Spleen (tissue), 7 donors: ENCODE measurements around the gene TTC28.

Experiments
- POLR2AphosphoS5 ChIP-seq, 3 donors: sonication (generic); formaldehyde crosslinking; IDR thresholded peaks; one replicate each; pipeline ENCODE4 v1.5.1; 2017; ENCODE audit warnings: antibody characterized with exemption in 3 of 3
- TF ChIP-seq, protein P1 (sequence below), 11 experiments: fragments of 200-600 bp in 7 of 11; fragments of 450-650 bp in 4 of 11; sonication (generic) in 4 of 11; IDR thresholded peaks in 8 of 11; conservative IDR thresholded peaks in 3 of 11; 1 replicate in 7 of 11; 2 replicates in 4 of 11; pipeline versions ENCODE4 v1.4.0 to v1.8.0; 2016 to 2021; ENCODE audit warnings: antibody characterized with exemption in 11 of 11, inconsistent platforms in 4 of 11, mild to moderate bottlenecking in 1 of 11
- donor health status: DM: no; HTN: no; CAD: no; lungs with moderate emphysema.
- donor health status: DM: no; HTN: no; CAD: no.
- donor health status: DM: no; HTN: no; CAD: no.

- TF ChIP-seq, protein P1, sequence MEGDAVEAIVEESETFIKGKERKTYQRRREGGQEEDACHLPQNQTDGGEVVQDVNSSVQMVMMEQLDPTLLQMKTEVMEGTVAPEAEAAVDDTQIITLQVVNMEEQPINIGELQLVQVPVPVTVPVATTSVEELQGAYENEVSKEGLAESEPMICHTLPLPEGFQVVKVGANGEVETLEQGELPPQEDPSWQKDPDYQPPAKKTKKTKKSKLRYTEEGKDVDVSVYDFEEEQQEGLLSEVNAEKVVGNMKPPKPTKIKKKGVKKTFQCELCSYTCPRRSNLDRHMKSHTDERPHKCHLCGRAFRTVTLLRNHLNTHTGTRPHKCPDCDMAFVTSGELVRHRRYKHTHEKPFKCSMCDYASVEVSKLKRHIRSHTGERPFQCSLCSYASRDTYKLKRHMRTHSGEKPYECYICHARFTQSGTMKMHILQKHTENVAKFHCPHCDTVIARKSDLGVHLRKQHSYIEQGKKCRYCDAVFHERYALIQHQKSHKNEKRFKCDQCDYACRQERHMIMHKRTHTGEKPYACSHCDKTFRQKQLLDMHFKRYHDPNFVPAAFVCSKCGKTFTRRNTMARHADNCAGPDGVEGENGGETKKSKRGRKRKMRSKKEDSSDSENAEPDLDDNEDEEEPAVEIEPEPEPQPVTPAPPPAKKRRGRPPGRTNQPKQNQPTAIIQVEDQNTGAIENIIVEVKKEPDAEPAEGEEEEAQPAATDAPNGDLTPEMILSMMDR (IDR thresholded peaks at IDR 0.05 in 8 of 11, conservative IDR thresholded peaks at IDR 0.05 in 3 of 11) = no peak
- no peak for TF ChIP-seq POLR2AphosphoS5 (IDR thresholded peaks at IDR 0.05)
These were observed 190.8 kb downstream of the TTC28 start for GRCh38 chr22:28488825-28489224.
